Transverse colon (tissue), 4 donors: ENCODE measurements around the gene GAPVD1. TPM values are rescaled to one million over a fixed set of nuclear protein-coding genes. Genes with fewer than 3 reads are reported as not detected.

Experiments used
- DNase-seq: peaks from one replicate; pipeline ENCODE4 v3.0.0-alpha.2; 2019
- H3K27ac ChIP-seq, 4 donors: fragments of 200-600 bp; sonication (generic); 2 replicates each; pipeline ENCODE4 v1.5.1; 2016 to 2018; ENCODE audit warnings: inconsistent platforms in 4 of 4
- H3K27me3 ChIP-seq: fragments of 200-600 bp; sonication (generic); 2 replicates; pipeline ENCODE4 v1.5.1; 2017; ENCODE audit warnings: inconsistent platforms
- H3K36me3 ChIP-seq, 4 donors: fragments of 200-600 bp; sonication (generic); 2 replicates each; pipeline ENCODE4 v1.5.1; 2017 to 2019; ENCODE audit warnings: inconsistent platforms in 4 of 4
- H3K4me1 ChIP-seq, 4 donors: fragments of 200-600 bp; sonication (generic); 2 replicates each; pipeline ENCODE4 v1.5.1; 2017 to 2020; ENCODE audit warnings: inconsistent platforms in 4 of 4
- H3K4me3 ChIP-seq, 4 donors: fragments of 200-600 bp; sonication (generic); 1 replicate in 1 of 4; 2 replicates in 3 of 4; pipeline versions ENCODE4 v1.5.1 to v1.6.1; 2017 to 2019; ENCODE audit warnings: inconsistent platforms in 4 of 4
- H3K9me3 ChIP-seq, 2 donors: fragments of 200-600 bp; sonication (generic); 2 replicates each; pipeline ENCODE4 v1.5.1; 2017 to 2019; ENCODE audit warnings: inconsistent platforms in 2 of 2
- CTCF ChIP-seq, 5 experiments: fragments of 200-600 bp in 3 of 5; fragments of 450-650 bp in 2 of 5; sonication (generic) in 3 of 5; IDR thresholded peaks; 1 replicate in 2 of 5; 2 replicates in 3 of 5; pipeline ENCODE4 v1.5.1; 2016 to 2017; ENCODE audit warnings: antibody characterized with exemption in 5 of 5, inconsistent platforms in 3 of 5, mild to moderate bottlenecking in 2 of 5, moderate library complexity in 1 of 5
- EP300 ChIP-seq: sonication (generic); formaldehyde crosslinking; IDR thresholded peaks from one replicate; pipeline ENCODE4 v1.6.1; 2017; ENCODE audit warnings: antibody characterized with exemption, low read depth
- POLR2A ChIP-seq: fragments of 450-650 bp; IDR thresholded peaks from one replicate; pipeline ENCODE4 v1.6.1; 2016; ENCODE audit warnings: antibody characterized with exemption, mild to moderate bottlenecking, moderate library complexity
- POLR2AphosphoS5 ChIP-seq, 3 donors: sonication (generic); formaldehyde crosslinking; IDR thresholded peaks; one replicate each; pipeline ENCODE4 v1.6.1; 2016; ENCODE audit warnings: antibody characterized with exemption in 3 of 3
- WGBS, 2 donors: methylation state at CpG; one replicate each; pipeline ENCODE4 v1.1.5; 2018; ENCODE audit warnings: low coverage in 1 of 2; 5-methylcytosine and 5-hydroxymethylcytosine counted together
- in situ Hi-C, 4 donors: fragments of 200-750 bp; cut with MboI; loops; one replicate each; pipeline versions ENCODE4 v1.15.0 to v1.15.1; 2017; ENCODE audit warnings: low sequenced_read_pairs in 3 of 4, low pct_ligation_motif_present in 1 of 4, low pct_unique_long_range_greater_than_20kb in 1 of 4
- intact Hi-C: fragments of 100-400 bp; cut with DNase I; formaldehyde crosslinking; loops from one replicate; pipeline ENCODE4 v1.15.1; 2023; ENCODE audit warnings: low total_unique reads
- total RNA-seq, 4 donors: library from RNA; depleted of rRNA; stranded (reverse); fragments of >200 nt; gene quantifications; one replicate each; pipeline ENCODE4 v1.1.0, GENCODE V29; 2016

GAPVD1 gene
- total RNA-seq, 4 donors from 2014 or later, result 27.7 to 80.4 (median 48.4) TPM

- no peak for DNase-seq
- no peaks in the 10 kb centered on the region for H3K9me3 ChIP-seq
- no peak overlapping the region for H3K27ac ChIP-seq
- in situ Hi-C loops (no loop called here), intact Hi-C loops (no loop called here)
- H3K36me3 ChIP-seq, result peaks cover 0 to 55% (median 26%) of the 10 kb centered on the region in 4 donors
- no peaks in the 10 kb centered on the region for H3K4me1 ChIP-seq
- TF ChIP-seq CTCF (IDR thresholded peaks at IDR 0.05) (no peak), EP300 (no peak), POLR2A (no peak), POLR2AphosphoS5 (IDR thresholded peaks at IDR 0.05) (no peak)
- no peak overlapping the region for H3K4me3 ChIP-seq
- H3K27me3 ChIP-seq, result no peaks in the 10 kb centered on the region
These were observed 68.4 kb downstream of the GAPVD1 start for GRCh38 chr9:125329978-125330377.

DNA sequence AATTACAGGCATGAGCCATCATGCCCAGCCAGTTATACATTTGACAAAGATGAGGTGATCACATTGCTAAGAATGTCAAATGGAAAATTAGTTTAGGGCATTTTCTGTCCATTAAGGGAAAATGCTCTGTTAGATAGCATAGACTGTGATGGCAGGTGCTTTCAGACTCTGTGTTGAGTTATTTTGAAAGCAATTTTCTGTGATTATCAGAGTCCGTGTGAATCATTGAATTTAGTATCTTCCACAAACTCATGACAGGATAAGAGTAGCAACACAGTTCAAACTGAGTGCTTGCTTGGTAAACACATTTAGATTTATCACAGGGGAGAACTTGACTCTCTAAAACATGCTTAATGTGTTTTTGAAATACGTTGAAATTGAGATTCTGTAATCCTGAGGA, 69.0 kb downstream of the GAPVD1 start:
- Histone ChIP-seq H3K27me3 (no peaks in the 10 kb centered on the region), H3K36me3 (peaks cover 0 to 56% (median 28%) of the 10 kb centered on the region in 4 donors), H3K27ac (no peak overlapping the region), H3K4me1 (no peaks in the 10 kb centered on the region), H3K4me3 (no peak overlapping the region), H3K9me3 (no peaks in the 10 kb centered on the region)
- intact Hi-C loops (no loop called here), in situ Hi-C loops (no loop called here)
- WGBS, 2 donors, result 81 to 85% methylated on average over 2 of the region's 2 CpGs
- TF ChIP-seq CTCF (IDR thresholded peaks at IDR 0.05), result no peak
- no peak for TF ChIP-seq POLR2A
- no peak for TF ChIP-seq POLR2AphosphoS5 (IDR thresholded peaks at IDR 0.05)
- TF ChIP-seq EP300, result no peak
- DNase-seq, result no peak

DNA sequence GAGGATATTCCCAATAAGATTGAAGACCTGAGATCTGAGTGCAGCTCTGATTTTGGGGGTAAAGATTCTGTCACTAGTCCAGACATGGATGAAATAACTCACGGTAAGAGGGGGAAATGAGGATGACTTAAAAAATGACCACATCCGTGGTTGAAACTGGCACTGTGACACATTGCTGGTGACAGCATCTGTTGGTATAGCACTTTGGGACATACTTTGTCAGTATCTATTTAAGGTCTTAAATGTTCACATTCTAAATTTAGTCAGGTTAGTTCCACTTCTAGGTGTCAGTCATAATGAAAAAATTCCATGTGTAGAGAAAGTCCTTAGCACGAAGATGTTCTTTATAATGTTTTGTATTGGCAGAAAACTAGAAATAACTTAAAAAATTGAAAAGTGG, 70.9 kb downstream of the GAPVD1 start:
- no peak overlapping the region for H3K27ac ChIP-seq
- no peaks in the 10 kb centered on the region for H3K9me3 ChIP-seq
- H3K27me3 ChIP-seq, result no peaks in the 10 kb centered on the region
- in situ Hi-C loops, result no loop called here
- peaks cover 0 to 57% (median 23%) of the 10 kb centered on the region in 4 donors for H3K36me3 ChIP-seq
- no peak overlapping the region for H3K4me3 ChIP-seq
- TF ChIP-seq EP300 (no peak), CTCF (IDR thresholded peaks at IDR 0.05) (no peak), POLR2AphosphoS5 (IDR thresholded peaks at IDR 0.05) (no peak), POLR2A (no peak)
- H3K4me1 ChIP-seq, result no peaks in the 10 kb centered on the region
- no peak for DNase-seq
- WGBS, 2 donors, result 76 to 77% methylated on average over 3 of the region's 3 CpGs
- intact Hi-C loops, result no loop called here

- in situ Hi-C loops, result no loop called here
- Histone ChIP-seq H3K4me3 (no peak overlapping the region), H3K36me3 (peaks cover 0 to 62% (median 26%) of the 10 kb centered on the region in 4 donors), H3K9me3 (no peaks in the 10 kb centered on the region), H3K27ac (no peak overlapping the region), H3K4me1 (no peaks in the 10 kb centered on the region), H3K27me3 (no peaks in the 10 kb centered on the region)
- TF ChIP-seq CTCF (IDR thresholded peaks at IDR 0.05), result no peak
- no peak for TF ChIP-seq POLR2A
- TF ChIP-seq POLR2AphosphoS5 (IDR thresholded peaks at IDR 0.05), result no peak
- TF ChIP-seq EP300, result no peak
- 79 to 95% methylated on average over 2 to 8 of the region's 8 CpGs for WGBS, 2 donors
- intact Hi-C loops, result no loop called here
- DNase-seq, result no peak
These were observed 75.6 kb downstream of the GAPVD1 start for GRCh38 chr9:125337236-125337635.
